Glutamatergic neuron (in vitro differentiated cells): ENCODE data around the gene TJP1. TPM values are rescaled to one million over a fixed set of nuclear protein-coding genes. Genes with fewer than 3 reads are reported as not detected.

ENCODE experiments used
- DNase-seq: peaks from one replicate; pipeline ENCODE4 v3.0.0; 2022
- H3K27ac Mint-ChIP-seq: one replicate; pipeline ENCODE4 v1.8.0; 2020; ENCODE audit warnings: mild to moderate bottlenecking, mixed read lengths, inconsistent platforms; ENCODE audit not compliant: unreplicated experiment
- H3K27me3 Mint-ChIP-seq: one replicate; pipeline ENCODE4 v1.8.0; 2020; ENCODE audit warnings: mild to moderate bottlenecking, moderate library complexity, mixed read lengths, inconsistent platforms; ENCODE audit not compliant: unreplicated experiment
- H3K36me3 Mint-ChIP-seq: one replicate; pipeline ENCODE4 v1.8.0; 2020; ENCODE audit warnings: mild to moderate bottlenecking, mixed read lengths, inconsistent platforms; ENCODE audit not compliant: unreplicated experiment
- H3K4me1 Mint-ChIP-seq: one replicate; pipeline ENCODE4 v1.8.0; 2020; ENCODE audit warnings: mild to moderate bottlenecking, low read depth, mixed read lengths, inconsistent platforms; ENCODE audit not compliant: unreplicated experiment
- H3K4me3 Mint-ChIP-seq: one replicate; pipeline ENCODE4 v1.8.0; 2020; ENCODE audit warnings: mild to moderate bottlenecking, mixed read lengths, inconsistent platforms; ENCODE audit not compliant: unreplicated experiment
- H3K9me3 Mint-ChIP-seq: one replicate; pipeline ENCODE4 v1.8.0; 2020; ENCODE audit warnings: mild to moderate bottlenecking, moderate library complexity, mixed read lengths, inconsistent platforms; ENCODE audit not compliant: unreplicated experiment
- total RNA-seq: library from RNA; stranded (reverse); fragmentation: NEBNext Ultra II Directional; extraction: Animal tissue kit (Norgen Biotek cat#: 25700); gene quantifications from one replicate; pipeline ENCODE4 v1.2.1, GENCODE V29; 2021; ENCODE audit not compliant: unreplicated experiment
- TF ChIP-seq, protein P1 (sequence below): fragments of 200-600 bp; sonication (generic); IDR thresholded peaks from one replicate; pipeline ENCODE4 v1.5.0; 2021; ENCODE audit not compliant: partially characterized antibody, unreplicated experiment

TJP1 gene
- total RNA-seq, 1 donor from 2014 or later, result 129 TPM

DNA sequence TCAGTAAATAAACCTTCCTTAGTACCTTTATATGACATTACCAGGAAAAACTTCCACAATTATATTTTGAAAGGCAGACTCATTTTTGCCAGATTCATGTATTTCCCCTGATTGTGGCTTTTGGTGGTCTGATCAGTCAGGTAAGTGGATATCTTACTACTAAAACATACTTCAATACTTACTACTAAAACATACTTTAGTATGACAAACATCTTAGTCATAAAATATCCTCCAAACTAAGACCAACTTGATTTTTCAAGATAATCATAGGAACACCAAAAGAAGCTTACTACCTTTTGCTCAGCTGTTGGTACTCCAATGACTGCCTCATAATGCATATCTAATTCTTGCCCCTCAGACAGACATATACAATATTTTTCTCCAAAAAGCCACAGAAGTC is 9.3 kb downstream of the TJP1 start:
- peak overlapping the region; percentile 47 for H3K4me3 Mint-ChIP-seq
- peaks cover 2% of the 10 kb centered on the region for H3K9me3 Mint-ChIP-seq
- peaks cover 59% of the 10 kb centered on the region for H3K4me1 Mint-ChIP-seq
- DNase-seq, result no peak
- TF ChIP-seq, protein P1, sequence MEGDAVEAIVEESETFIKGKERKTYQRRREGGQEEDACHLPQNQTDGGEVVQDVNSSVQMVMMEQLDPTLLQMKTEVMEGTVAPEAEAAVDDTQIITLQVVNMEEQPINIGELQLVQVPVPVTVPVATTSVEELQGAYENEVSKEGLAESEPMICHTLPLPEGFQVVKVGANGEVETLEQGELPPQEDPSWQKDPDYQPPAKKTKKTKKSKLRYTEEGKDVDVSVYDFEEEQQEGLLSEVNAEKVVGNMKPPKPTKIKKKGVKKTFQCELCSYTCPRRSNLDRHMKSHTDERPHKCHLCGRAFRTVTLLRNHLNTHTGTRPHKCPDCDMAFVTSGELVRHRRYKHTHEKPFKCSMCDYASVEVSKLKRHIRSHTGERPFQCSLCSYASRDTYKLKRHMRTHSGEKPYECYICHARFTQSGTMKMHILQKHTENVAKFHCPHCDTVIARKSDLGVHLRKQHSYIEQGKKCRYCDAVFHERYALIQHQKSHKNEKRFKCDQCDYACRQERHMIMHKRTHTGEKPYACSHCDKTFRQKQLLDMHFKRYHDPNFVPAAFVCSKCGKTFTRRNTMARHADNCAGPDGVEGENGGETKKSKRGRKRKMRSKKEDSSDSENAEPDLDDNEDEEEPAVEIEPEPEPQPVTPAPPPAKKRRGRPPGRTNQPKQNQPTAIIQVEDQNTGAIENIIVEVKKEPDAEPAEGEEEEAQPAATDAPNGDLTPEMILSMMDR, result no peak
- peaks cover 4% of the 10 kb centered on the region for H3K36me3 Mint-ChIP-seq
- peaks cover 3% of the 10 kb centered on the region for H3K27me3 Mint-ChIP-seq
- no peak overlapping the region for H3K27ac Mint-ChIP-seq

DNA sequence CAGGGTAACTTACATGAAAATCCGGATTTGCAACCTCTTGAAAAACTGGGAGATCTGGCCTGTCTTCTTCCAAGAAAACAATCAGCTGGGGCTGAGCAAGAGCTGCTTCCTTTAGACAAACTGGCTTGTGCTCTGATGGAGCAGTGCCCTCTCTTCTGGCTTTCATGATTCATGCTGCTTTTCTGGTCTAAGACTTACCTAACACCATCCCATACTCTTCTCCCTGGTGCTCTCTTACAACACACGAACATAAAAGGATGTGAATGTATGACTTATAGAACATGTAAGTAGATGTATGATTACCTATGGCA is 9.9 kb downstream of the TJP1 start:
- H3K9me3 Mint-ChIP-seq, result no peaks in the 10 kb centered on the region
- H3K27me3 Mint-ChIP-seq, result peaks cover under 1% of the 10 kb centered on the region
- TF ChIP-seq, protein P1, result no peak
- H3K36me3 Mint-ChIP-seq, result peaks cover under 1% of the 10 kb centered on the region
- H3K27ac Mint-ChIP-seq, result no peak overlapping the region
- no peak for DNase-seq
- no peak overlapping the region for H3K4me3 Mint-ChIP-seq
- peaks cover 58% of the 10 kb centered on the region for H3K4me1 Mint-ChIP-seq

GRCh38 chr15:29811691-29812383 is 10.4 kb downstream of the TJP1 start:
- Mint-ChIP-seq H3K27ac (no peak overlapping the region), H3K9me3 (no peaks in the 10 kb centered on the region)

GRCh38 chr15:29805708-29806104 is 16.6 kb downstream of the TJP1 start:
- TF ChIP-seq, protein P1, result no peak
- peaks cover 36% of the 10 kb centered on the region for H3K4me1 Mint-ChIP-seq
- H3K27ac Mint-ChIP-seq, result no peak overlapping the region
- H3K4me3 Mint-ChIP-seq, result no peak overlapping the region
- H3K36me3 Mint-ChIP-seq, result no peaks in the 10 kb centered on the region
- no peaks in the 10 kb centered on the region for H3K9me3 Mint-ChIP-seq
- H3K27me3 Mint-ChIP-seq, result no peaks in the 10 kb centered on the region
- no peak for DNase-seq

More at GRCh38 chr15:29811691-29812383, 10.4 kb downstream of the TJP1 start:
- TF ChIP-seq, protein P1, result no peak
- no peak for DNase-seq
- Mint-ChIP-seq H3K4me1 (peaks cover 55% of the 10 kb centered on the region), H3K4me3 (no peak overlapping the region), H3K27me3 (no peaks in the 10 kb centered on the region), H3K36me3 (no peaks in the 10 kb centered on the region)

- Mint-ChIP-seq H3K27ac (no peak overlapping the region), H3K4me1 (peaks cover 36% of the 10 kb centered on the region), H3K27me3 (no peaks in the 10 kb centered on the region), H3K36me3 (no peaks in the 10 kb centered on the region), H3K9me3 (no peaks in the 10 kb centered on the region), H3K4me3 (no peak overlapping the region)
- TF ChIP-seq, protein P1, result no peak
- no peak for DNase-seq
Observed at GRCh38 chr15:29805043-29805707, 17.1 kb downstream of the TJP1 start.
